NCI-H2107 treated with DMSO at 0.1 percent for 48 hours (cell line): ENCODE data around the gene GZF1.

ENCODE experiments used
- DNase-seq: peaks from one replicate; lab custom pipeline; 2025; ENCODE audit not compliant: unreplicated experiment; lab: John Stamatoyannopoulos, UW

The GZF1 gene

DNA sequence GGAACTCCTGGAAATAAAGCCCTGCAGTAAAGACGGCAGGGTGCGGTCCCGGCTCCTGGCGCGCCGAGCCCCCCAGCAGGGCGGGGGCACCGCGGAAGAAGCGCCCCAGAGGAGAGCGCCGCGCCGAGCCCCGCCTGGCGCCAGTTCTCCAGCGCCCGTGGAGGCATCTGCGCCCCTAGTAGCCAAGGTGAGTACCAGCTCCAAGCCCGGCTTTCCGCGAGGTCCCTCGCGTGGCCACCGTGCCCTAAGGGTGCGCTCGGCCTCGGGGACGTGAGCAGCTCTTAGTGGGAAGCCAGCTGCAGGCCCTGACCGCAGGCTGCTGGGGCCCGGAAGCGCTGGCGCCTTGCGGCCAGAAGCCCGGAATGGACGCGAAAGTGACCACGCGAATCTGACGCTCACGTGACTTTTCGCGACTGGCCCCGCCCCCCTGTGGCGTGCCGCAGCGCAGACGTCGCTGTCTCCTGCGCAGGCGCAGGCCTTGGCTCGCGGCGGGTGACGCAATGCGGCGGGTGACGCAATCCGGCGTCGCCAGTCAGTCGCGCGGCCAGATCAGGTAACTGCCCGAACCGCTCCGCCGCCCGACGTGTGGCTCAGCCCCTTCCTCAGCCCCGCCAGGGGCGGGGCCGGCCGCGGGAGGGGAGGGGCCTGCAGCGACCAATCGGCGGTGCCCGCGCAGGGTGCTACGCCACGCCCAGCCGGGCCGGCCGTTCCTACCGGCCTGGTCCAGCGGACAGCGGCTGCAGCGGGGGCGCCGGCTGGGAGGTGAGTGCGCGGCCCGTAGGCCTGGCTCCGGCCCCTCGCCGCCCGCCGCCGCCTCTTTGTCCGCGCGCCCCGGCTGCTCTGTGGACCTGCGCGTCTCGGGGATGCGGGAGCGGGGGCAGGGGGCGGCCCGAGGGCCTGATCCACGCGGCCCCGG lies at the start of gene GZF1:
GZF1 (plus strand) TSS at position 707 of the 916 bp plus-strand sequence. CDS start 2,202 bp downstream, outside the sequence.
- peak; percentile 64 for DNase-seq

DNA sequence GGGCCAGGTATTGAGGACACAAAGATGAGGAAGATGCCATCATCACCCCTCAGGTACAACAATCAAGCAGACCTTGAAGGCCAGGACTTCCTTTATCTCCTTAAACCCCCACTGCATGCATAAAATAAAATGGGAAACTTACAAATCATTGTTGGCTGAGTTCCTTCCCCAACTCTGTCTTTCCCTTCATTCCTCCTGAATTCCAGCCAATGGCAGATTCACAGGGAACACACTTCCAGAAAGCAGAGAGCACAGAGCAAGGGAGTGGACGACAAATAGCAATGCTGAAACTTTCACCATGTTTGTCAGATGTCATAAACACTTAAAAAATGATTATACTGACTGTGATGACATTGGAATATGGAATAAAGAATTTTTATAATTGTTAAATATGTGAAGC lies 48.7 kb upstream of the GZF1 start:
- no peak for DNase-seq

DNA sequence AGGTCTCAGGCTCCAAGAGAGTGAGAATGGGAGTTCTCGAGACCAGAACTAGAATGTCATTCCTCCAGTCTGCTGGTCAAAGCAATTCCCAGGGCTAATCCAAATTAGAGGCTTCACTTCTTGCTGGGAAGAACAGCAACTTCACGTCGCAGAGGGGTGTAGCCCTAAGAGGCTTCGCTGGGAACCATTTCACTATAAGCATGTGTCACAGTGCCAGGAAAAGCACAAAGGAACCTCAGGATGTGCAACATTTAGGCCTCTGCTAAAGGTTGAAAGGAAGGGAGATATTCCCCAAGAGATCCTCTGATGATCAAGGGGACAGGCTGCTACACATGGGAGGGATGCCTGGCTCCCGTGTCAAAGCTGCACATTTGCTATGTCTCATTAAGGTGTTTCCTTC lies 47.3 kb upstream of the GZF1 start:
- DNase-seq, result no peak

DNA sequence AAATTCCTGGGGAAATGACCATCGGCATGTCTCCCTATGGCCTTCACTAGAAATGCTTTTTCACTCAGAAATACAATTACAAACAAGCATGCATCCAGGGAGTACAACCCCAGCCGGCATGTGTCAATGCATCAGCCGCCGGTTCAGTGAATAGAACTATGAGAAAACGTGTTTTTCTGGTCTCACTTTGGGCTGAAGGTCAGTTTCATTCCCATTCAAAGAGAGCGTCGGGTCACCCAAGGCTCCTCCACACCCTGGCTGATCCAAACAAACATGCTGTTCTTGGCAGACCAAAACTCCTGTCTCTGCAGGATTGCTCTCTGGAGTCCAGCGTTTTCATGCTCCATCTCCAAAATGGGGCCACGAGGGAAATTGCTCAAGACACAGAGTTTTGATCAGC lies 46.9 kb upstream of the GZF1 start:
- no peak for DNase-seq

DNA sequence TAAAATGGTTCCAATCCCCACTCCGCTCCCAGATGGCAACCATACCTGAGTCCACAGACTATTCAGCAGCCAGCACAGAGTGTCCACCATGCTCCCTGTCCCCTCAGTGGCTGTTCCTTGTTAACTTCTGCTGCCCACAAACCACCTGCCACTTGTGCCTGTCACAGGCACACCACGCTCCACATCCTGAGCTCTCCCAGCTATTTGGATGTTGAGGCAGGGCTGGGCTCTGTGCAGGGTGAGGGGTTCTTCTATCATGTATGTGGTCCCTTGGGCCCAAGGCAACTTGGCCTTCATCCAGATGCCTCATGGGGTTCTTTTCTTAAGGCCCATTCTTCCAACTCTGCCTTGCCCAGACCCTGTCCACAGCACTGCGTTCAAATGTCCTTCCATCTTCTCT lies 45.4 kb upstream of the GZF1 start:
- no peak for DNase-seq

DNA sequence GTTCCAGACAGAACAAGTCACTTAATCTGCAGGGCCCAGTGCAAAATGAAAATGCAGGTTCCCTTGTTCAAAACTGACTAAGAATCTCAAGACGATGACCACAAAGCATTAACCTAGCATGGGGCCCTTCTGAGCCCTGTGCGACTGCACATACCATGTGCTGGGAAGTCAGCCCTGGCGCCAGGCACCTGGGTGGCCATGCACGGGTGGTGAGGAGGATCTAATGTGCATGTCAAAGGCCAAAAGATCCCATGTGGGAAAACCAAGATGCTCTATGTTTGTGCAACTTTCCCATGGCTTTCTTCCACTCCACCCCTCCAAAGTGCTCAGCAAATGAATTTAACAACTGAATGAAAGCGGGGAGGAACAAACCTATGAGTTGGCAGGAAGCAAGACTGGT lies 44.9 kb upstream of the GZF1 start:
- DNase-seq, result no peak

DNA sequence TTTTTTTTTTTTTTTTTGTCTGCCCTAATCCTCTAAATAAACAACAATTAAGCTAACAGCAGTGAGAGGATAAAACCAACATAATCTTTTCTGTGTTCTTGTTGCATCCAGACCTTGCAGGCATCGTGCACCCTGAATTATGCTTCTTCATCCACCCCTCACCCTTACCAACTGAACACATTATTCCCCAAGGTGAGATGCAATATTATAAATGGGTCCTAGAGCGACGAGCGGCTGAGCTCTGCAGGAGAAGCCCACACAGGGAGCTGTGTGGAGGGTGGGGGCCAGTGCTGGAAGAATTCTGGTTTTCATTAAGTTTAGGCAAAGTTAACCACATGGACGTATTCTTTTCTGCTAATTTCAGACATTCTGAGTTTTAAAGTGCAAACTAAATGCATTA lies 43.6 kb upstream of the GZF1 start:
- no peak for DNase-seq

DNA sequence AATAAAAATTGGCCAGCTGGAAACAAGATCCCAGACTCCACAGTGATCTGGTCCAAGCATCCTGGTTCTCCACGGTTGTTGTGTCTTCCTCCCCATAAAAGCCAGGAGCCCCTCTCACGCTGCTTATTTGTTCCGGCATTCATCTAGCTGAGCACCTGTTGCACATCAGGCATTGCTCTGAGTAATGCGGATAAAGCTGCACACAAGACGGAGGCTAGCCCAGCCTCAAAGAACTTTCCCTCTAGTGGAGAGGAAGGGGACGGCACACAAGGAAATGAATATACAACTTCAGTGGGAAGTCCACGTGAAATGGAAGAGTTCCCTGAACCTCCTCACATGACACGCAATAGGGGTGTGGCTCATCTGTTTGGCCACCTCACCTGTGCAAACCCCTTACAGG lies 41.7 kb upstream of the GZF1 start:
- no peak for DNase-seq

DNA sequence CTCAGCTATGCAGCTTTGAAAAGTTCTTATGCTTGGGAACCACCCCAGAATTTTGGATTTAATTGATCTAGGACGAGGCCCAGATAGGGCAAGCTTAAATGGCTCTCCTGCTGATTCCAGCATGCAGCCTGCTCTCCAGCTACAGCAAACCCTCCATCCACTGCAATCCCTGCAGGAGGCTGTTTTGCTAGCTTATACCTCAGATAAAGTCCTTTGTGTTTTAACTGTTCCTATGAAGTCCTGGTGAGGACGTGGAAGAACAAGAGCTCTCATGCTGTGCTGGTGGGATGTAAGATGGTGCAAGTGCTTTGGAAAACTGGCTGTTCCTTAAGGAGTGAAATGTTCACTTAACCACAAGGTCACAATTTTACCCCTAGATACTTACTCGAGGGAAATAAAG lies 36.9 kb upstream of the GZF1 start:
- no peak for DNase-seq

DNA sequence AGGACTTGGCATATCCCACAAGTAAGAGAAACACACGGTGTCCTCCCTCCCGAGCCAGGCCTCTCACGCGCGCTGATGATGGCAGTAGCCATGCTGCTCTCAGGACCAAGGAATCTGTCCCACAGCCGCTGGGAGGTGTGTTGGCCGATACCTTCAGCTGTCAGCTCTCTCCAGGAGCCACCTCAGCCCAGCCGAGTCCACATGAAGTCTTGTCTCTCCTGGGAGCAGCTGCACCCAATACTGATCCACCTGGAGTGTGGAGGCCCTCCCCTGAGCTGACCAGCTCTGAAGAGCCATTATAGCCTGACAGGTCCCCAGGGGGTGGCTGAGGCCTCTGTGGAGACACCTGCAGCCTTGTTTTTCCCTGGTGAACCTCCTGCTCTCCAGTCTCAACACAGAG lies 35.2 kb upstream of the GZF1 start:
- DNase-seq, result peak; percentile 69

DNA sequence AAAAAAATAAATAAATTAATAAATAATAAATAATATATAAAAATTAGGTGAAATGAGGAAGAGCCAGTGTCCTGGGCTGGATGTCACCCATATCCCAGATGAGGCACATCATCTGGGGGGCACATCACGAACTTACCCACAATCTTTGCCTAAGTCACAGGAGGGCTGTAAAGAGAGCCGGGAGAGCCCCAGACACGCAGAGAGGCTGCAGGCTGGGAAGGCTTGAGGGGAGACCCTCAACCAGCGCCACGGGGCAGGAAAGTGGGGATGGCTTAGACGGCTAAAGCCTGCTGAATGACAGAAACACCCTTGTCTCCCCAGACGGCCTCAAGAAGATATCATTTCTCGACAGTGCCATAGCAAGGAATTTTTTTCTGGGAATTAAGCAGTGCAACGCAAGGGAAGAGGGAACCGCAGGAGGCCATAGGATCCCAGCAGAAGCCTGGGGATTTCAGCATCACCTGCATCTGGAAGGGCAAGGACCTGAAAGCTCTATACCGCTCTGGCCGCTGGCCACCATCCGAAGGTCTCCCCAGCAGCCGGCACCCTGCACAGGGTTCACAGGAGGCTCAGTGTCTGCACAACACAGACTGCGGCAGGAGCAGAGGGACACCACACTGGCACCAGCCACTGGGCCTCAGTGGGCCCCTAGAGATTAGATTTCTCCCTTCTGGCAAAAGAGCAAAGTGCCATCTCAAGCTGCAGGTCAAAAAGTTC lies 34.2 kb upstream of the GZF1 start:
- no peak for DNase-seq

DNA sequence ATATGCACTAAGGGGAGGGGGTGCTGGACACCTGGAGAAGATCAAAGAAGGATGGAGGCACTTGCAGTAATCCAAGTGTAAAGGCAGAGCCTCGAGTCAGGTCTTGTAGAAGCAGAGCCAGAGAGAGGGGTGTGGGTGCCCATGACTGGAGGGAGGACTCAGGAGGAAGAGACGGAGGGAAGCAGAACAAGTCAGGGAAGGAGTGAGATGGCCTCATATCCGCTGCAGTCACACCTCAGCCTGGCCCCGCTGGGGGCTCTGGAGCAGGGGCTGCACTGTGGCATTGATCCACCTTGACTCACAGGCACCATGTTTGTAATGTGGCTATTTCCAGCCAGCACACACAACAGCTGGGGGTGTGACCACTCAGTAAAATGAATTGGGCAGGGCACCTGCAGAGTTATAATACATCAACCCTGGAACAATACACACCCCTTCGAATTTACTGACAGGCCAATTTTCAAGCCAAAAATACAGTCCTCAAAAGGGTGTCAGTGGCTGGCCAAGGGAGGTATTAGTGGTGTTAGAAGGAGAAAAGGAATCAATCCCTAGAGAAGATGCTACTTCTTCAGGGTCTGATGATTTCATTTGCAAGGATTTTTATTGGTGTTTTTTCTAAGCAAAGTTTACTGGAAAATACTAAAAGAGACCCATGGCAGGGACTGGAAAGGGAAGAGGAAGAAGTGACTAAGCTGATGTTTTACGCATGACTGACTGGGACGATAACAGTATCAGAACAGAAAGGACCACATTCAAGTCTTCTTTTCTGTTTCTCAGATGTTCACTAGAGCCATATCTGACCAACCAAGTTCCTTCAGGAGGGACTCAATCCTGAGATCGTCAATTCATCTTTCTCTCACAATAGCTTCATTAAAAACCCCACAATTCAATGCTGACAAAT lies 30.3 kb upstream of the GZF1 start:
- DNase-seq, result no peak

DNA sequence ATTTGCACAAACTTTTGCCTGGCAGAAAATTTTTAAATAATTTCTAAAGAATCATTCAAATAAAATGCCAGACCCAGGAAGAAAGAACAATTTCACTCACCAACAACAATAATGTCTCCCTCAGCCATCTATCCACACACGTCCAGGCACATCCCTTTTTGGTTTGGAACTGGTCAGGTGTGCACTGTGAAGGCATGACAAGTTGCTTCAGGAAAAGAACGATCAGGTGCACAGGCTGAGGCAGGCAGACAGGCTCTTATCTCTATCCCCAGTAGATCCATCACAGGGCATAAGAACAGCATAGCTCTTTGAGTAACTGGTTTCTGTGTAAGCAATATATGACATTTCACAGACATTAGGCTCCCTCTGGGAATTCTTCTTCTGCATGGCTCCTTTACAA lies 29.5 kb upstream of the GZF1 start:
- no peak for DNase-seq

DNA sequence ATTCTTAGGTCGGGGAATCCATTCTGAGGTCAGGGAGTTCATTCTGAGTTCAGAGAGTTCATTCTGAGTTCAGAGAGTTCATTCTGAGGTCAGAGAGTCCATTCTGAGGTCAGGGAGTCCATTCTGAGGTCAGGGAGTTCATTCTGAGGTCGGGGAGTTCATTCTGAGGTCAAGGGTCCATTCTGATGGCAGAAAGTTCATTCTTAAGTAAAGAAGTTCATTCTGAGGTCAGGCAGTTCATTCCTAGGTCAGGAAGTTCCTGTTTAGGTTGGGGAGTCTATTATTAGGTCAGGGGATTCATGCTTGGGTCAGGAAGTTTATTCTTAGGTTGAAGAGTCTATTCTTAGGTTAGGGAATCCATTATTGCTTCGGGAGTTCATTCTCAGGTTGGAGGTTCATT lies 27.9 kb upstream of the GZF1 start:
- no peak for DNase-seq

DNA sequence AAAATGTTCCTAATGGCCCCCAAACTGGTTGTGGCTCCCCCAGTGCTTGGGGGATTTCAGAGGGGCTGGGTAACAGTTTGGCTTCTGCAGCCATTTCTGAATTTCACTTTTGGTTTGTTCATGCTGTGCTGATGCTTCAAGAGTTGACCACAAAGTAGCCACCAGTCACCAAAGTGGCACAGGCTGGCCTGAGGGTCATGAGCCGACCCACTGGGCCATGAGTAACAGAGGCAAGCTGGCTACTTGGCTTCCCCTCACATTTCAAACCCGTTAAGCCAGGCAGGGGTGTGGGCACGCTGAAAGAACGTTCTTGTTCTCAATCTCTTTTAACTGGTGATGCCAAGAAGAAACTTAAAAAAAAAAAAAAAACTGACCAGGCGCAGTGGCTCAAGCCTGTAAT lies 26.5 kb upstream of the GZF1 start:
- no peak for DNase-seq

DNA sequence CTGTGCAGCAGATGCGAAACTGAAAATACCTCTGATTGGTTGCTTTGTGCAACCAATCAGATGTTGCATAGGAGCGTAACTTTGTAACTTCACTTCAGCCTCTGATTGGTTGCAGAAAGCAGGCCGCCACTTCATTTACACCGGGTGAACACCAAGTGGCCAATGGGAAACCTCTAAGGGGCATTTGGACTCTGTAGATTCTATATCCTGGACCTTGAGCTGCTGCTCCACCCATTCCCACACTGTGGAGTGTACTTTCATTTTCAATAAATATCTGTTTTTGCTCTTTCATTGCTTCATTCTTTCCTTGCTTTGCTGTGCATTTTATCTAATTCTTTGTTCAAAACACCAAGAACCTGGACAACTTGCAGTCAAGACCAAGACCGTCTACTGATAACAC lies 25.5 kb upstream of the GZF1 start:
- no peak for DNase-seq

DNA sequence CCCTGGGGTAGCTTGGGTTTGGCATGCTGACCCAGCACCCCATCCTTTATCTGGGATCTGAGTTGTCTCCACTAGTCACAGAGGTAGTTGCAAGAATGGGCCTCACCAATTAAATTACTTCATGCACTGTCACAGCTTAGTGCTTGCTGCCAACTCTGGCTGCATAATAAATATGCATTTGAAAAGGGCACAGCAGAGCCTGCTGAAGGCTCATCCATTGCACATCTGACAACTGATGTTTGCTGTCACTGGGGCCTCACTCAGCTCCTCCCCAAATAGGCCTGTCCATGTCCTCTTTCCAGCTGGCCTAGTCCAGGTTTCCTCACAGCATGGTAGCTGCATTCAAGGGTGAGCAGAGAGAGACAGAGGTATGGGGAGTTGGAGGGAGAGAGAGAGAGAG lies 24.7 kb upstream of the GZF1 start:
- DNase-seq, result no peak

DNA sequence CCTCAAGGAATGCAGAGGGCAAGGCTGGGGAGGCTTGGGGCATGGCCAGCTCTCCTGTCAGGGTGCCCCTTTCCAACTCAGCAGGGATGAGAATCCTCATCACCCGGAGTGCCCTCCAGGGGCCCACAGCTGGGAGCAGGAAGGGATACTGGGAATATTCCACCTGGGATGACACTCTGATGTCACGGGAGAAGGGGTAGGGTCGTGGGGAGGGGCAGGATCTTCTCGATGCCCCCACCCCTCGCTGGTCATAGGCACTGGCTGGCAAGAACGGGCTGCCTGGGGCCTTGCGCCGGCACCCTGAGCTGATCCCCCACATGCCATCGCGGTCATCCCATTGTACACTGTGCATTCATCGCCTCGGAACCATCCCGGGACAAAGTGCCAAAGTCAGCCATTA lies 22.0 kb upstream of the GZF1 start:
- no peak for DNase-seq

DNA sequence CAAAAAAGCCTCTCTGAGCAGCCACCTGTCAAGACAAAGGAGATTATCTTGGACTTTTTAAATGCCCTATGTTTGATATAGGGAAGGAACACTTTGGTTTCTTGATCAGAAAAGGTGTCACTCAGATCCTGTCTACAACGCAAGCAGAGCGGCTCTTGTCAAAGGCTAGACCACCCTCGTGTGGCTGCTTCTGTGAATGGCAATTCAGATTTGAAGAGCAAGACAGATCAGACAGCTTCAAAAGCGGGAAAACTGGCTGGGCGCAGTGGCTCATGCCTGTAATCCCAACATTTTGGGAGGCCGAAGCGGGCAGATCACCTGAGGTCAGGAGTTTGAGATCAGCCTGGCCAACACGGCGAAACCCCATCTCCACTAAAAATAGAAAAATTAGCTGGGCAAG lies 21.5 kb upstream of the GZF1 start:
- DNase-seq, result no peak

DNA sequence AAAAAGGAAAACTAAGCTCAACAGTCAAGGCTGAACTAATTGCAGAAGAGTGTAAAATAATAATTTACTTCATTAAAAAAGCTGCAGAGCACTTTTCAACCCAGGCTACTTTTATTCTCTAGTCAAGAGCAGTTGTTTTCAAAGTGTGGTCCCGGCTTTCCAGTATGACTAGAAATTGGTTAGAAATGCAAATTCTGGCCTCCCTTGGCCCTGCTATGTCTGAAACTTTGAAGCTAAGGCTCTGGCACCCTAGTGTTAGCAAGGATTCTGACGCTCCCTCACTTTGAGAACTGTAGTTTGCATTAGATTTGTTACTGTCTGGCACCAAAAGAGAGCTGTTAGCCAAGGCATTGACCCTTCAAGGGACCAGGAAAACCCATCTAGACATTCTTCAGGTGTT lies 20.9 kb upstream of the GZF1 start:
- no peak for DNase-seq

DNA sequence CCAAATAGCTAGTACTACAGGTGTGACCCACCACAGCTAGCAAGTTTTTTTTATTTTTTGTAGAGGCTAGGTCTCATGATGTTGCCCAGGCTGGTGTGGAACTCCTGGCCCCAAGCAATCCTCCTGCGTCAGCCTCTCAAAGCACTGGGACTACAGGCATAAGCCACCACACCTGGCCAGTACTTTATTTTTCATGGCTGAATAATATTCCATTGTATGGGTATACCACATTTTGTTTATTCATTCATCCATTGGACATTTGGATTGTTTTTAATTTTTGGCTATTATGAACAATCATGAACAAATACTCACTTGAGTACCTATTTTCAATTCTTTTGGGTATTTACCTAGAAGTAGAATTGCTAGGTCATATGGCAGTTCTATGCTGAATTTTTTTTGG lies 18.4 kb upstream of the GZF1 start:
- DNase-seq, result no peak
